Activated gamma-delta T cell treated with Interleukin-2 at 50 U/mL for 16 hours (primary cell): ENCODE measurements around the gene DAB2IP.
"Not testable (repeated sequence)": the region's sequence is repeated elsewhere in the genome, so short reads cannot be mapped to it uniquely, and the experiment has no call there.

Source experiments
- DNase-seq: peaks from one replicate; pipeline ENCODE4 v3.0.0-alpha.2; 2020

Gene DAB2IP

DNA sequence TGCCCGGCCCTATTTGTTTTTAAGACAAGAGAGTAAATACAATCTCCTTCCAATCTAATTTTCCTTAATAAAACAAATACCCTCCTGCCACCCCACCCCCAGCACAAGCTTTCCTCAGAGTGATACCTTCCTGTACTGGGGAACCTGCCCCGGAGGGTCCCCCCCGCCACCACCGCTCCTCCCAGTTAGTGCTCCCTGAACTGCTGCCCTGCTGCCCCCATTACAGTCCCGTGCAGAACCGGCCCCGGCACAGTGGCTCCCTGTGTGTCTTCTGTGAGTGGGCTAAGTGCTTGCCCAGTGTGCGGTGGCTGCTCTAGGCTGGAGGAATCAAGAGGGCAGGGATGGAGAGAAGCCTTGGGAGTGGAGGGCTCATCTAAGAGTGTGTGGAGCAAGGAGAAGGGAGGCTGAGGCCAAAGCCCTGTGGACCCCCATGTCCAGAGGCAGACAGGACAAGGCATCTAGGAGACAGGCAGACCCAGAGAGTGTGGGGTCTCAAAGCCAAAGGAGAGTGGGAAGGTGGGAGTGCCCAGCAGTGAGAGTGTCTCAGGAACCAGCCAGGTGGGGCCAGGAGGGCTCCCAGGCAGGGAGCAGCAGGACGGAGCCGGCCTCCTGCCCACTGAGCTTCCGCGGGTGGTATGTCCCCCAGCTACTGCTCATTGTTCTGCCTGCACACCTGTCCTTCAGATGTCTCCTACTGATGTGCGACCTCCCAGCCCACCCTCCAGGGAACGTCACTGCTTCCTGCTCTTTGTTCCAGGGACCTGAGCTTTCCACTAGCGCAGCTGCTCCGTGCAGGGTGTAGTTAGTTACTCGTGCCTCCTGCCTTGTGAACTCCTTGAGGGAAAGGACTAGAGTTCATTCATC is 129.0 kb downstream of the DAB2IP start:
- DNase-seq = no peak

GRCh38 chr9:121781145-121781548 is 129.7 kb downstream of the DAB2IP start:
- DNase-seq = no peak

GRCh38 chr9:121781701-121782464 is 130.4 kb downstream of the DAB2IP start:
- no peak for DNase-seq

GRCh38 chr9:121782514-121783110 is 131.2 kb downstream of the DAB2IP start:
- DNase-seq = no peak

- no peak for DNase-seq
Measured at GRCh38 chr9:121783111-121783510, 131.7 kb downstream of the DAB2IP start.

DNA sequence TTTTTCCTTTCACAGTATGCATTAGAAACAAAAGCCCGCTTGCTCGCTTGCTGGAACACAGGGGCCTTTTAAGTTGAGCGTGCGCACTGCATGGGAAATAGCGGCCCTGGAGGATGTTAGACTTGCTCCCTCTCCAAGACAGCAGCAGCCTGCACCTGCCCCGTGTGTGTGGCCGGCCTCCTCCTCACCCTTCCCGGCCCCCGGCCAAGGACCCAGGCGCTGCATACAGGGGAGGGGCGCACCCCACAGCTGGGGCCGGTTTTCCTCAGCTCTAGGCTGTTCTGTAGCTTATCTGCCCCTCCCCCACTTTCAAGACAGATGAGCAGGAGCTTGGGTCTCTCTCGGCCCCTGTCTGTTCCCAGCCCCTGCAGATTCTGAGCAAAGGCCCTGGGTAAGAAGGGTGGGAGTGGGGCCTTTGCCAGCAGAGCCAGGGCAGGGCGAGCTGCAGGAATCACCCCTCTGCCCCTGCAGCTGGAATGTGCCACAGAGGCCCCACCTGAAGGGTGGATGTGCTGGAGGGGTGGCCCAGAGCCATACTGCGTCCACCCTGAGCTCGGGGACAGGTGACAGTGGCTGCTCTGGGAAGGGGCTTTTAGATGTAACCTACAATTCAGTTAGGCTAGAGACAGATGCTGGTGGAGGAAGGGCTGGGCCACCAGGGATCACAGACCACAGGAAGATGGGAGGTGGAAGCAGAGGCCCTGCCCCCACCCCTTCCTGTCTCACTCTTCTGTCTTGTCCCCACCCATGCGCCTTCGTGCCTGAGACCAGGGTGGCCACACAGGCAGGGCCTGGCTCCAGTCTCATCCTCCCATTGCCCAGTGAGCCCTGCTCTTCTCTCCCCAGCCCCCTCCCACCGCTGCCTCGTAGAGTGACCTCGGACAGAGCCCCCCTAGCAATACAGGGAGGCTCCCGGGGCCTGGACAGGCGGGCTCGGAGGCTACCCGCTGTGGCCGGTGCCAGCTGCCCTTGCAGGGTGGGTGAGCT is 132.4 kb downstream of the DAB2IP start:
- DNase-seq = no peak

DNA sequence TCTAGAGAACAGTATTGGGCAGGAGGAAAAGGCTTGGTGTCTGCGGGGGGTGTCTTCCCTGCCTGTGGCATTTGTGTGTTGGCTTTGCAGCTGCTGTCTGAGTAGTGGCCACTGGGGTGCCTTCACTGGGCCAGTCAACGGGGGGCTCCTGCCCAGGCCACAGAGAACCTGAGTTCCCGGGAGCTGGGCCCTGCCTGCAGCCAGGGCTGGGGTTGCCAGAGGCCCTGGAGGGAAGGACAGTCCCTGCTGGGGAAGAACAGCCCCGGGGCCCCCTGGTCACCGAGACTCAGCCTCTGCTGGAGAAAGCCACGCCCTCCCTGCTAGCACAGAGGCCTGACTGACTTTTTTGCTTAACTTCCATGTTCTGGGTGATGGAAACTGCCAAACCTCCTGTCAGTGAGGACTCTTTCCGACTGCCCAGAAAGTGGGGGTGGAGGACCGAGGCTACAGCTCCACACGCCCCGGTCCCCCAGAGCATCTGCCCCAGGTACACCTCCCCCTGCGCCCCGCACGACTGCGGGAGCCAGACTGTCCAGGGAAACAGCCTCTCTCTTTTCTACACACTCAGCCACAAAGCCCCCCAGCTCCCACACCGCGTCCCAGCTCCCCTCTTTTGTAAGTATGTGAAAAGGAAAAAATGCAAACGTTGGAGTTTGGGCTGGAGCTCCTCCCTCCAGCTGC is 133.4 kb downstream of the DAB2IP start:
- no peak for DNase-seq

DNA sequence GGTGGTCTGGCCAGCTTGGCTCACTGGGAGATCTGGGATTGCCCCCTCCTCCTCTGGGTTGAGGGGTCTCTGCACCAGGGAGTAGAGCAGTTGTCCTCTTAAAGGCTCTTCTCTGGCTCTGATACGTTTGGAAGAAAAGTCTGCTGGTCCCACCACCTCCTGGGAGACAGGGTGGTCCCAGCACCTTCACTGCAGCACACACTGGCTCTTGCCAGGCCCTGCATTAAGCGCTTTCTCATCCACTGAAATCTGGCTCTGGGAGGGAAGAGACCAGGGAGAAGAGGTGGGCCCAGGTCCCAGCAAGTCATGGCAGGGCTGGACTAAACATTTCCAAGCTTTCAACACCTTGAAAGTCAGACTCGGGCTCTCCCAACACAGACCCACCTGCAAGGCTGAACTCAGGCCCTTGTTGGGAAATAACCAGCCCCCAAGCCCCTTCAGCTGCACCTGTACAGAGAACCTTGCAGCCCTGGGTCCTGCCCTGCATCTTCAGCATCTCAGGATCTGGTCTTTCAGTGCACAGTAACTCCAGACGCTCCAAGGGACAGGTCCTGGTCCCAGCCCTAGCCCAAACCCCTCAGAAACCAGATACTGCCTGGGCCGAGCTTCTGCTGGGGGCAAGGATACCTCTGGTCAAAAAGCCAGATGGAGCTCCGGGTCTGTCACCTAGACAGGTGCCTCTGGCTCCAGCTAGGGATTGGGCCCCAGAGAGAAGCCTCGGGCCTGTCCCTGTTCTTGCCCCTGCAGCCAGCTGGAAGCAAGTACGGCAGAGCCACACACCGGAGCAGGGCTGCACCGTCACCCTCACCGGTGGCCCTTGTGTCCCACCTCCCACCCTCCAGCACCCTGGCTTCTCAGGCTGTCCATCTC is 134.5 kb downstream of the DAB2IP start:
- DNase-seq = no peak

- no peak for DNase-seq
Measured at GRCh38 chr9:121786543-121786948, 135.1 kb downstream of the DAB2IP start.

DNA sequence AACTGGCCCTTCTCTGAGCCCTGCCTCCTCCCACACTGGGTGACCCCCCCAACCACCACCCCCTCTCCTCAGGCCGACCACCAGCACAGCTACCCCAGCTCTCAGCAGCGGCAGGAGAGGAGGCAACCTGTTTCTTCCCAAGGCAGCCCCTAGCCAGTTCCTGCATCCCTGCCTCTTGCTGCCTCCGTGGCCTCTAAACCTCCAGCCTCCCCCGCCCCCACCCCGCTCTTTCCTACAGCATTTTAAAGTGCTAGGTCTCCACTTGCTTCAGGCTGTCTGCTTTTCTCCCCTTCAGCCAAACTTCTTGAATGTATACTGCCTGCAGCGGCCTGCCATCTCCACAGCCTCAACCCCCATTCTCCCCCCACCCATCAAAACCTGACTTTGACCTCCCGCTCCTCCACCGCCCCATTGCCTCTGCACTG is 135.6 kb downstream of the DAB2IP start:
- no peak for DNase-seq

- no peak for DNase-seq
Measured at GRCh38 chr9:121788686-121789366, 137.4 kb downstream of the DAB2IP start.

DNA sequence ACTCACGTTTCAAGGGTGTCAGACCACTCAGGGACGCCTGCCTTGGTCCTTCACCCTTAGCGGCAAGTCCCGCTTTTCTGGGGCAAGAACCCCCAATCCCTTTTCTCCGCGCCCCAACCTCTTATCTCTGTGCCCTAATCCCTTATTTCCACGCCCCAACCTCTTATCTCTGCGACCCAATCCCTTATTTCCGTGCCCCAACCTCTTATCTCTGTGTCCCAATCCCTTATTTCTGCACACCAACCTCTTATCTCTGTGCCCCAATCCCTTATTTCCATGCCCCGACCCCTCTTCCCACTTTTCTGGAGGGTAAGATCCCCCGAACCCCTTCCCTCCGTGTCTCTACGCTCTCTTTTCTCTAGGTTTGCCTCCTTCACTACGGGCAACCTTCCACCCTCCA is 139.4 kb downstream of the DAB2IP start:
- no peak for DNase-seq

GRCh38 chr9:121792476-121792875 is 141.0 kb downstream of the DAB2IP start:
- DNase-seq = not testable (repeated sequence)

DNA sequence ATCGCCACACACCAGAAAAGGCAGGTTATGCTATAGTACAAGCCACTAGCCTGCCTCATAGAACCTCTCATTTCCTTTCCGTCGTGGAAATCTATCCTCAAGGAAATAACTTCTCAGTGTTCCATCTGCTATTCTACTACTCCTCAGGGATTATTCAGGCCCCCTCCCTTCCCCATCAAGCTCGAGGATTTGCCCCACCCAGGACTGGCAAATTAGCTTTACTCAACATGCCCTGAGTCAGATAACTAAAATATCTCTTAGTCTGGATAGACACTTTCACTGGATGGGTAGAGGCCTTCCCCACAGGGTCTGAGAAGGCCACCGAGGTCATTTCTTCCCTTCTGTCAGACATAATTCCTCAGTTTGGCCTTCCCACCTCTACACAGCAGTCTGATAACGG is 142.9 kb downstream of the DAB2IP start:
- DNase-seq = not testable (repeated sequence)

- DNase-seq = no peak
Measured at GRCh38 chr9:121797081-121797480, 145.6 kb downstream of the DAB2IP start.

DNA sequence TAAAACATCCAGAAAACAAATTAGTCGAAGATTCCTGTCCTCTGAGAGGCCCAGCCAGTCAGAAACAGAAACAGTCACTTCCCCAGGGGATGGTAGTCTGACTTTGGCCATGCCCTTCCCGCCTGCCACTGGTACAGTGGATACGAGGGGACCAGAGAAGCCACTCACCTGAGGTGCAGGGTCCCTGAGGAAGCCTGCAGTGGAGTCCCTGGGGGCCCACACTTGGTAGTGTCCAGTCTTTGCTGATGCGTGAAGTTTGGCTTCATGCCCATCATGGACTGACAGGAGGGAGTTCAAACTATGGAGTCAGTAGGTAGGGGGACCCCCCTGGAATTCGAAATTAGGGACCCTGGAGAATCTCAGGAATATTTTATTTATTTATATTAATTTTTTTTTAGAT is 147.5 kb downstream of the DAB2IP start:
- no peak for DNase-seq

- no peak for DNase-seq
Measured at GRCh38 chr9:121800376-121800775, 148.9 kb downstream of the DAB2IP start.

- DNase-seq = no peak
Measured at GRCh38 chr9:121801579-121801978, 150.1 kb downstream of the DAB2IP start.

GRCh38 chr9:121802753-121803152 is 151.3 kb downstream of the DAB2IP start:
- no peak for DNase-seq
